Measurements from ENCODE around the gene TLL2. TPM values are rescaled to one million over a fixed set of nuclear protein-coding genes. Genes with fewer than 3 reads are reported as not detected.

The TLL2 gene
- polyA plus RNA-seq, 3 donors, result not detected

DNA sequence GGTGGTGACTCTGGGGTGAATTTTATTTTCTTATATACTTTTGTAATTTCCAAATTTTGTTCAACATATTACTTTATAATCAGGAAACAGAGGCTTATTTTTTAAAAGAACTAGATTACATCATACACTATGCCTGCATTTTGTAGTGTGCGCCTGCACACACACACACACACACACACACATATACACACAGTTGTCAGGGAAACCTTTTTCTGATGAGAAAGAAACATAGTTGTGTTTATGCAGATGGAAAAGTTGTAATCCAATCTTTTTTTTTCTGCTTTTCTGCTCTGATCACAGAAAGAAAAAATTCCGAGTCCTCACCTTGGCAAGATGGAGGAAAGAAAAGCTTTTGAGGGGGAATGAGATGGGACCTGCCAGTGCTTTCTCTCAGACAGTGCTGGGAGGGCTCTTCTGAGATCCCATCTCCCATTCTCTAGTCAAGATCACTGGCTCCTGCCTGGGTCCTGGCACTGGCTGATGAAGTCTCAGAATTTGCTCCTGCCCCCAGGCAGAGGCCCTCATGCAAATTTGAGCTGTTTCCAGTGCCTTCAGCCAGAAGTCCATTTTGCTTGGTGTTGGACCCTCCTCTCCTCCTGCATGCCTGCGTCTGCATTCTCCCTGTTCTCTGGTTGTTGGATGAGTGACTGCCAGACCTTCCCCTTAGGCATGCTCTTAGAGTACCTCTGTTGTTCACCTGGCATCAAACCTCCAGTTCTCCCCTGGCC lies 59.7 kb downstream of the TLL2 start:
- no peaks in the 10 kb centered on the region for H3K36me3 Mint-ChIP-seq

DNA sequence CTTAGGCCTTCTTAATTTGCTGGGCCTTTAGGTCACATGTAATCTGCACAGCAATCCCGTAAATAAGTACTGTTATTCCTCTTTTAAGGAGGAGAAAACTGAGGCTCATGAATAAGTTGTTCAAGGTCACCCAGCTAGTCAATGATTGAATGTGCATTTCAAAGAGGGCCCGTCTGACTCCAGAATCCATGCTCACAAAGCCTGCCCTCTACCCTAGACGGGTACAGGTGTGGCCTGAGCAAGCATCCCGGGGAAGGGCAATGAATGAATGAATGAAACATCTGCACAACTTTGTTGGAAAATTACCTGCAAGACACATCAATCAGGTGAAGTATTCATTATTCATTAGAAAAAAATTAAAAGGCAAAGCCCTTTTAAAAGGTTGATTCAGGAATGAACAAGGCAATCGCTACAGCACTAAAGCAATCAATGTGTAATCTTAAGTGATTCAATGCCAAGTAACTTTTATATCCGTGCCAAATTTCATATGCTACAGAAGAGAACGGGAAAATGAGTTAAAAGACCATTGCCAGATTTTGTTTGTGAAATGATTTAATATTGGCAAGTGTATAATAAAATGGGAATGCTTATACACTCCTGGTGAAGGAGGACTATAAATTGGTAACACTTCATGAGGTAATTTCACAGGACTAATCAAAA lies 61.1 kb downstream of the TLL2 start:
- no peak overlapping the region for H3K27ac Mint-ChIP-seq
- no peak overlapping the region for H3K27ac ChIP-seq (ENCODE audit: low read depth in 1 of 2, low read length in 2 of 2)
- no peaks in the 10 kb centered on the region for H3K9me3 ChIP-seq (replicated peaks in 1 of 2; ENCODE audit: control insufficient read depth in 1 of 2, insufficient read depth in 1 of 2, low read length in 2 of 2)
- no peaks in the 10 kb centered on the region for H3K79me2 ChIP-seq (ENCODE audit: insufficient read depth, low read length)
- H3K4me1 Mint-ChIP-seq, result peaks cover 2% of the 10 kb centered on the region
- H3K9ac ChIP-seq (ENCODE audit: insufficient read depth, low read length, poor library complexity, severe bottlenecking), result no peak overlapping the region
- H3K36me3 ChIP-seq (replicated peaks in 1 of 2; ENCODE audit: control insufficient read depth in 1 of 2, insufficient read depth in 2 of 2, low read length in 2 of 2), result no peaks in the 10 kb centered on the region
- no peak overlapping the region for H3K4me2 ChIP-seq (replicated peaks; ENCODE audit: extremely low read depth, low read length, poor library complexity, severe bottlenecking)
- H3K9me3 Mint-ChIP-seq, result peaks cover 0 to 2% (median 0%) of the 10 kb centered on the region in 7 donors
- intact Hi-C loops (cut with micrococcal nuclease), result no loop called here
- peaks cover 9 to 15% (median 10%) of the 10 kb centered on the region in 3 donors for H3K27me3 Mint-ChIP-seq (ENCODE audit: low read depth in 3 of 3)
- H2AFZ ChIP-seq (ENCODE audit: insufficient read depth, low read depth, low read length, poor library complexity, severe bottlenecking), result no peak overlapping the region
- H3K27me3 ChIP-seq (ENCODE audit: control insufficient read depth in 2 of 2, insufficient read depth in 2 of 2, low read length in 2 of 2), result no peaks in the 10 kb centered on the region
- TF ChIP-seq, protein P1, sequence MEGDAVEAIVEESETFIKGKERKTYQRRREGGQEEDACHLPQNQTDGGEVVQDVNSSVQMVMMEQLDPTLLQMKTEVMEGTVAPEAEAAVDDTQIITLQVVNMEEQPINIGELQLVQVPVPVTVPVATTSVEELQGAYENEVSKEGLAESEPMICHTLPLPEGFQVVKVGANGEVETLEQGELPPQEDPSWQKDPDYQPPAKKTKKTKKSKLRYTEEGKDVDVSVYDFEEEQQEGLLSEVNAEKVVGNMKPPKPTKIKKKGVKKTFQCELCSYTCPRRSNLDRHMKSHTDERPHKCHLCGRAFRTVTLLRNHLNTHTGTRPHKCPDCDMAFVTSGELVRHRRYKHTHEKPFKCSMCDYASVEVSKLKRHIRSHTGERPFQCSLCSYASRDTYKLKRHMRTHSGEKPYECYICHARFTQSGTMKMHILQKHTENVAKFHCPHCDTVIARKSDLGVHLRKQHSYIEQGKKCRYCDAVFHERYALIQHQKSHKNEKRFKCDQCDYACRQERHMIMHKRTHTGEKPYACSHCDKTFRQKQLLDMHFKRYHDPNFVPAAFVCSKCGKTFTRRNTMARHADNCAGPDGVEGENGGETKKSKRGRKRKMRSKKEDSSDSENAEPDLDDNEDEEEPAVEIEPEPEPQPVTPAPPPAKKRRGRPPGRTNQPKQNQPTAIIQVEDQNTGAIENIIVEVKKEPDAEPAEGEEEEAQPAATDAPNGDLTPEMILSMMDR (IDR thresholded peaks at IDR 0.05), result no peak
- H3K4me1 ChIP-seq (ENCODE audit: control insufficient read depth in 1 of 2, insufficient read depth in 2 of 2, low read length in 2 of 2), result no peaks in the 10 kb centered on the region
- H4K20me1 ChIP-seq (ENCODE audit: insufficient read depth, low read length), result no peaks in the 10 kb centered on the region
- no peak overlapping the region for H3K4me3 ChIP-seq (replicated peaks in 1 of 3; ENCODE audit: low read depth in 2 of 3, low read length in 3 of 3)
- WGBS (ENCODE audit: insufficient coverage), result 80% methylated on average over 1 of the region's 7 CpGs
- DNase-seq, result no peak
- no peaks in the 10 kb centered on the region for H3K36me3 Mint-ChIP-seq
- no peak overlapping the region for H3K4me3 Mint-ChIP-seq

More for the DNA sequence above, 59.7 kb downstream of the TLL2 start:
- peaks cover 0 to 2% (median 1%) of the 10 kb centered on the region in 7 donors for H3K9me3 Mint-ChIP-seq
- H3K27me3 Mint-ChIP-seq (ENCODE audit: low read depth in 3 of 3), result peaks cover 8 to 14% (median 12%) of the 10 kb centered on the region in 3 donors
- DNase-seq, result no peak
- Histone ChIP-seq H3K4me3 (replicated peaks in 1 of 3; ENCODE audit: low read depth in 2 of 3, low read length in 3 of 3) (no peak overlapping the region), H4K20me1 (ENCODE audit: insufficient read depth, low read length) (no peaks in the 10 kb centered on the region), H3K4me2 (replicated peaks; ENCODE audit: extremely low read depth, low read length, poor library complexity, severe bottlenecking) (no peak overlapping the region), H3K27me3 (ENCODE audit: control insufficient read depth in 2 of 2, insufficient read depth in 2 of 2, low read length in 2 of 2) (no peaks in the 10 kb centered on the region), H3K9ac (ENCODE audit: insufficient read depth, low read length, poor library complexity, severe bottlenecking) (no peak overlapping the region), H3K27ac (ENCODE audit: low read depth in 1 of 2, low read length in 2 of 2) (no peak overlapping the region), H3K36me3 (replicated peaks in 1 of 2; ENCODE audit: control insufficient read depth in 1 of 2, insufficient read depth in 2 of 2, low read length in 2 of 2) (no peaks in the 10 kb centered on the region), H3K9me3 (replicated peaks in 1 of 2; ENCODE audit: control insufficient read depth in 1 of 2, insufficient read depth in 1 of 2, low read length in 2 of 2) (no peaks in the 10 kb centered on the region), H2AFZ (ENCODE audit: insufficient read depth, low read depth, low read length, poor library complexity, severe bottlenecking) (no peak overlapping the region), H3K4me1 (ENCODE audit: control insufficient read depth in 1 of 2, insufficient read depth in 2 of 2, low read length in 2 of 2) (no peaks in the 10 kb centered on the region), H3K79me2 (ENCODE audit: insufficient read depth, low read length) (no peaks in the 10 kb centered on the region)
- WGBS (ENCODE audit: insufficient coverage), result 90% methylated on average over 1 of the region's 3 CpGs
- peaks cover 2% of the 10 kb centered on the region for H3K4me1 Mint-ChIP-seq
- TF ChIP-seq, protein P1 (IDR thresholded peaks at IDR 0.05), result no peak
- H3K4me3 Mint-ChIP-seq, result no peak overlapping the region
- intact Hi-C loops (cut with micrococcal nuclease), result no loop called here
- no peak overlapping the region for H3K27ac Mint-ChIP-seq
